Right cardiac atrium (tissue), 5 donors: Measurements from ENCODE around the gene ZDHHC17. TPM values are rescaled to one million over a fixed set of nuclear protein-coding genes. Genes with fewer than 3 reads are reported as not detected.

Experiments used
- ATAC-seq, 2 donors: fragments of 200-7000 bp; cut with Tn5 transposase; one replicate each; pipeline versions ENCODE4 v1.8.0 to v1.9.1; 2020; ENCODE audit warnings: moderate library complexity in 2 of 2, mild to moderate bottlenecking in 1 of 2
- DNase-seq, 3 donors: peaks; one replicate each; pipeline ENCODE4 v3.0.0-alpha.2; 2020
- H3K27ac ChIP-seq: one replicate; pipeline ENCODE4 v1.5.1; 2013; ENCODE audit warnings: mild to moderate bottlenecking, low read length, control low read depth, moderate library complexity
- H3K27me3 ChIP-seq: one replicate; pipeline ENCODE4 v1.6.1; 2013; ENCODE audit not compliant: control insufficient read depth, insufficient read depth
- H3K4me1 ChIP-seq: one replicate; pipeline ENCODE4 v1.6.1; 2013; ENCODE audit warnings: low read length; ENCODE audit not compliant: control insufficient read depth, insufficient read depth
- H3K4me3 ChIP-seq: one replicate; pipeline ENCODE4 v1.5.1; 2013; ENCODE audit warnings: low read length, control low read depth
- H3K9me3 ChIP-seq: one replicate; pipeline ENCODE4 v1.6.1; 2013; ENCODE audit warnings: low read length; ENCODE audit not compliant: control insufficient read depth
- WGBS: extraction: QIAGEN DNeasy Blood & Tissue Kit; methylation state at CpG from one replicate; pipeline ENCODE4 v1.1.7; 2013; 5-methylcytosine and 5-hydroxymethylcytosine counted together
- intact Hi-C, 4 donors: fragments of 100-400 bp; cut with DNase I; formaldehyde crosslinking; loops; one replicate each; pipeline versions ENCODE4 v1.11.0 to v1.14.0; 2022 to 2023
- polyA plus RNA-seq: library from polyadenylated mRNA; stranded (reverse); fragments of 200-250 nt; gene quantifications from one replicate; pipeline ENCODE4 v1.2.3, GENCODE V29; 2013
- total RNA-seq, 4 donors: library from RNA; stranded (reverse); fragmentation: NEBNext Ultra II Directional; extraction: Animal tissue kit (Norgen Biotek cat#: 25700); gene quantifications; one replicate each; pipeline ENCODE4 v1.2.1, GENCODE V29; 2021
- donor health status: healthy with polysubstance abuse.
- donor health status: DM: no; HTN: yes; CAD: no.
- donor health status: DM: no; HTN: no; CAD: no.
- donor health status: DM: no; HTN: yes; CAD: no; lungs with severe emphysema.
- donor health status: DM: yes; HTN: yes; CAD: no.

The ZDHHC17 gene
- total and polyA plus RNA-seq, 5 donors, result 11.7 to 30.4 (median 23.0) TPM

DNA sequence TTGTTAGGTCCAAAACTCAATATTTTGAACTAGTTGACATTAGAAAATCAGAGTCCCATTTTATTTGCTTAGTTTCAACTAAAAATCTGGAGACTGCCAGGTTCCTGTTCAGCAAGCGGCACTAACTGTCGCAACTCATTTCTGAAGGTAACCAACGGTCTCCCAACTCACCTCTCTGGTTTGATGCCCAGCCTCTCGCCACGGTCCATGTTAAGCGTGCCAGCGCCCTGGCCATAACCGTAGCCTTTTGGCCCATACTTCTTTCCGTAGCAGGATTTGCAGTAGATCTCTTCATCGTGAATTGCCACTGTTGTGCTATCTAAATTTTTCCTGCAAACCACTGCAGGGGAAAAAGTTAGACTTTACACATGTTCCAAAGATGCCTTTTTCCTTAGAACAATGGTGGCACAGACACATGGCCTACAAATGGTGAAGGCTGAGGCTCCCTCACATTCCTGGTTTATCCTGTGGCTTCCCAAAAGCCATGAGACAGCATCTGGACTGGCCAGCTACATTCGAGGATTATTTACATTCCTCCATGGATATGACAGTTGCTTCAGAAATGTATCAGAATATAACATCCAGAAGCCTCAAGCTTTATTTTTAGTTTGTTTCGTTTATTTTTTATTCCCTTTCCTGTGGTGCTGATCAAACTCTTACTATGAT is 99.2 kb downstream of the ZDHHC17 start:
- Histone ChIP-seq H3K4me1 (no peaks in the 10 kb centered on the region), H3K27me3 (no peaks in the 10 kb centered on the region), H3K4me3 (no peak overlapping the region), H3K27ac (no peak overlapping the region), H3K9me3 (no peaks in the 10 kb centered on the region)
- no peak for DNase-seq
- intact Hi-C loops, result no loop called here
- ATAC-seq, result no peak
- WGBS, result 86% methylated on average over 12 of the region's 12 CpGs

- no peak overlapping the region for H3K4me3 ChIP-seq
- no peak overlapping the region for H3K27ac ChIP-seq
- H3K4me1 ChIP-seq, result no peaks in the 10 kb centered on the region
- H3K27me3 ChIP-seq, result no peaks in the 10 kb centered on the region
- intact Hi-C loops, result no loop called here
- ATAC-seq (no peak), DNase-seq (no peak)
- no peaks in the 10 kb centered on the region for H3K9me3 ChIP-seq
- WGBS, result 45% methylated on average over 4 of the region's 4 CpGs
Observed at GRCh38 chr12:76863837-76864236, 99.9 kb downstream of the ZDHHC17 start.

DNA sequence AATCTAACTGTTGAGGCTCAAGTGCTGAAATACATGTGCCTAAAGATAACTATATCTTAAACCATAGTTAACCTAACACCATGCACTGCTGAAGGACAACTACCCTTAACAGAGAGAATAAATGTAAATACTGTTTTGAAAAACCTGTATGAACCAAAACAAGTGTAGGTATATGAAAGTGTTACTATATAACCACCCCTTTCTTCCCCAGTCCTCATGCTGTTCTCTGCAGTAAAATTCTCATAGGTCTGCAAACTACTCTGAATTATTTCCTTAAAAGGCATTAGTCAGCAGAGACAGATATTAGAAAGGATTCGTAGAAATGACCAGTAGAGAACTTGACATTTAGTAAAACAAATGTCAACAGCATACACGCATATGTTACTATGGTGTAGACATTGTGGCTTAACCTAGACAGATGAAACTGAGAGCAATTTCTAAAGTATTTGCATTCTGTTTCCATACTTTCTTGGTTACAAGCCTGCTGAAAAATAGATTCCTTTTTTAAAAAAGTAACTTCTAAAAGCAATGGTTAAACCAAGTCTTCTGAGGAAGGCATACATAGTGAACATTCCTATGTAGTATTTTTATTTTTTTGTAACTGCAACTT is 101.0 kb downstream of the ZDHHC17 start:
- Histone ChIP-seq H3K27ac (no peak overlapping the region), H3K27me3 (no peaks in the 10 kb centered on the region), H3K4me3 (no peak overlapping the region), H3K9me3 (no peaks in the 10 kb centered on the region), H3K4me1 (no peaks in the 10 kb centered on the region)
- 77% methylated on average over 2 of the region's 2 CpGs for WGBS
- DNase-seq, result no peak
- intact Hi-C loops, result no loop called here
- no peak for ATAC-seq

DNA sequence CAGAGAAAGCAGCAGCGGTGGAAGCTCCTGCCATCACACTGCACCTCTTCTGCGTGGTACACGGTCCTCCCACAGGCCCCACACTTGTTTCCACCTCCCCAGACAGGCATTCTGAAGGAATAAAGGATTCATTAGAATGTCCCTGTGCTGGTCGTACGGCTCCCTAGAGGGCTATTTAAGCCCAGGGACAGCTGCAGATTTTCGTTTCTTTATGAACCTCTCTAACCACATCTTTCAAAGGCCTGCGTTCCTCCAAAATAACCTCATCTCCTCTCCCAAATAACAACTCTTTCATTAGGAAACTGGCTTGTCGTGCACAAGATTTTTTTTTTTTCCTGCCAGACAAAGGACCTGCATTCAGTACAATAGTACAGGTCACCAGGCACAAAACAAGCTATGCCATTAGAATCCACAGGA is 102.2 kb downstream of the ZDHHC17 start:
- no peak overlapping the region for H3K4me3 ChIP-seq
- no peak for DNase-seq
- no peak overlapping the region for H3K27ac ChIP-seq
- intact Hi-C loops, result no loop called here
- H3K27me3 ChIP-seq, result no peaks in the 10 kb centered on the region
- no peak for ATAC-seq
- no peaks in the 10 kb centered on the region for H3K4me1 ChIP-seq
- WGBS, result 75% methylated on average over 8 of the region's 8 CpGs
- H3K9me3 ChIP-seq, result no peaks in the 10 kb centered on the region

GRCh38 chr12:76866726-76867125 is 102.8 kb downstream of the ZDHHC17 start:
- 87% methylated on average over 8 of the region's 8 CpGs for WGBS
- Histone ChIP-seq H3K4me1 (no peaks in the 10 kb centered on the region), H3K4me3 (no peak overlapping the region), H3K9me3 (no peaks in the 10 kb centered on the region), H3K27ac (no peak overlapping the region), H3K27me3 (no peaks in the 10 kb centered on the region)
- intact Hi-C loops, result no loop called here
- no peak for ATAC-seq
- DNase-seq, result no peak

- ATAC-seq (no peak), DNase-seq (no peak)
- peaks cover 2% of the 10 kb centered on the region for H3K4me1 ChIP-seq
- no peaks in the 10 kb centered on the region for H3K9me3 ChIP-seq
- no peak overlapping the region for H3K4me3 ChIP-seq
- intact Hi-C loops, result no loop called here
- no peak overlapping the region for H3K27ac ChIP-seq
- H3K27me3 ChIP-seq, result no peaks in the 10 kb centered on the region
- 83% methylated on average over 2 of the region's 2 CpGs for WGBS
Observed at GRCh38 chr12:76871082-76871481, 107.2 kb downstream of the ZDHHC17 start.

- no peaks in the 10 kb centered on the region for H3K9me3 ChIP-seq
- intact Hi-C loops, result no loop called here
- no peak for ATAC-seq
- no peak overlapping the region for H3K27ac ChIP-seq
- peaks cover 2% of the 10 kb centered on the region for H3K4me1 ChIP-seq
- no peak for DNase-seq
- no peaks in the 10 kb centered on the region for H3K27me3 ChIP-seq
- no peak overlapping the region for H3K4me3 ChIP-seq
- WGBS, result 62% methylated on average over 3 of the region's 3 CpGs
Observed at GRCh38 chr12:76871742-76872141, 107.8 kb downstream of the ZDHHC17 start.

- DNase-seq, result no peak
- 90% methylated on average over 5 of the region's 5 CpGs for WGBS
- Histone ChIP-seq H3K9me3 (no peaks in the 10 kb centered on the region), H3K4me1 (peaks cover 2% of the 10 kb centered on the region), H3K4me3 (no peak overlapping the region), H3K27ac (no peak overlapping the region), H3K27me3 (no peaks in the 10 kb centered on the region)
- no peak for ATAC-seq
- intact Hi-C loops, result no loop called here
Observed at GRCh38 chr12:76872415-76872814, 108.5 kb downstream of the ZDHHC17 start.

GRCh38 chr12:76874027-76874426 is 110.1 kb downstream of the ZDHHC17 start:
- no peak for DNase-seq
- no peak overlapping the region for H3K27ac ChIP-seq
- H3K4me1 ChIP-seq, result peaks cover 2% of the 10 kb centered on the region
- ATAC-seq, result no peak
- H3K9me3 ChIP-seq, result no peaks in the 10 kb centered on the region
- no peaks in the 10 kb centered on the region for H3K27me3 ChIP-seq
- intact Hi-C loops, result no loop called here
- 61% methylated on average over 3 of the region's 3 CpGs for WGBS
- no peak overlapping the region for H3K4me3 ChIP-seq

- no peak for DNase-seq
- Histone ChIP-seq H3K4me3 (no peak overlapping the region), H3K4me1 (peaks cover 2% of the 10 kb centered on the region), H3K27me3 (no peaks in the 10 kb centered on the region), H3K9me3 (no peaks in the 10 kb centered on the region), H3K27ac (no peak overlapping the region)
- intact Hi-C loops, result no loop called here
- WGBS, result 82% methylated on average over 11 of the region's 11 CpGs
- ATAC-seq, result no peak
Observed at GRCh38 chr12:76874491-76875190, 110.7 kb downstream of the ZDHHC17 start.

- DNase-seq, result no peak
- Histone ChIP-seq H3K4me1 (peaks cover 4% of the 10 kb centered on the region), H3K27me3 (no peaks in the 10 kb centered on the region), H3K27ac (no peak overlapping the region), H3K9me3 (no peaks in the 10 kb centered on the region), H3K4me3 (no peak overlapping the region)
- intact Hi-C loops, result no loop called here
- ATAC-seq, result no peak
- 89% methylated on average over 2 of the region's 2 CpGs for WGBS
Observed at GRCh38 chr12:76876696-76877229, 112.8 kb downstream of the ZDHHC17 start.
